Endothelial cell of umbilical vein (primary cell): ENCODE results near the gene MYO5B. TPM values are rescaled to one million over a fixed set of nuclear protein-coding genes. Genes with fewer than 3 reads are reported as not detected.

Experiments used
- BruUV-seq: library from RNA; stranded (reverse); fragments of 400-500 nt; replicated peaks from 2 replicates; lab custom pipeline; 2021; lab: Mats Ljungman, UMichigan
- CTCF ChIA-PET: fragments of 300-600, 350-600 bp; sonication (Branson Sonifier 250); formaldehyde crosslinking; loops from one replicate; lab custom pipeline; 2021; ENCODE audit warnings: antibody characterized with exemption, inconsistent platforms; lab: Charles Lee
- POLR2A ChIA-PET: fragments of 300-600, 350-600 bp; sonication (Branson Sonifier 250); formaldehyde crosslinking; loops from one replicate; lab custom pipeline; 2021; ENCODE audit warnings: antibody characterized with exemption, inconsistent platforms; lab: Charles Lee
- DNase-seq: peaks from one replicate; pipeline ENCODE4 v3.0.0-alpha.2; 2011; ENCODE audit warnings: low read depth, low spot score
- FAIRE-seq: peaks from 2 replicates; lab custom pipeline; 2011; peaks lifted over from hg19 to GRCh38; lab: Jason Lieb, UNC
- H2AFZ ChIP-seq: 2 replicates; pipeline ENCODE4 v1.6.0; 2012; ENCODE audit warnings: low read depth, low read length, control low read depth, inconsistent platforms
- H3K27ac ChIP-seq: 2 replicates; pipeline ENCODE4 v1.5.1; 2011; ENCODE audit warnings: low read depth, mild to moderate bottlenecking, control low read depth, low read length, moderate library complexity; ENCODE audit not compliant: insufficient read depth
- H3K27me3 ChIP-seq, 2 experiments: 2 replicates each; pipeline versions ENCODE4 v1.6.0 to v1.6.1; 2011; ENCODE audit warnings: low read length in 2 of 2, mixed read lengths in 1 of 2; ENCODE audit not compliant: control insufficient read depth in 2 of 2, insufficient read depth in 2 of 2
- H3K36me3 ChIP-seq, 2 experiments: 2 replicates in 1 of 2; 3 replicates in 1 of 2; pipeline ENCODE4 v1.5.1; 2011; ENCODE audit warnings: low read length in 2 of 2, mild to moderate bottlenecking in 1 of 2, moderate library complexity in 1 of 2; ENCODE audit not compliant: control insufficient read depth in 2 of 2, insufficient read depth in 2 of 2; ENCODE audit errors: extremely low read depth in 1 of 2
- H3K4me1 ChIP-seq: 3 replicates; pipeline ENCODE4 v1.5.1; 2011; ENCODE audit warnings: mild to moderate bottlenecking, low read length; ENCODE audit not compliant: control insufficient read depth, insufficient read depth; ENCODE audit errors: extremely low read depth
- H3K4me2 ChIP-seq: 2 replicates; pipeline ENCODE4 v1.6.1; 2011; ENCODE audit warnings: low read length, control low read depth, mixed read lengths; ENCODE audit not compliant: insufficient read depth
- H3K4me3 ChIP-seq, 3 experiments: fragments of 200-600 bp in 1 of 3; sonication (generic), shearing (Covaris generic) in 1 of 3; replicated peaks in 1 of 3; 2 replicates each; pipeline ENCODE4 v1.5.1; 2011 to 2016; ENCODE audit warnings: control low read depth in 3 of 3, low read length in 3 of 3, mild to moderate bottlenecking in 2 of 3, inconsistent platforms in 1 of 3, low read depth in 1 of 3, moderate library complexity in 1 of 3; ENCODE audit not compliant: insufficient read depth in 1 of 3
- H3K79me2 ChIP-seq: 2 replicates; pipeline ENCODE4 v1.6.0; 2012; ENCODE audit warnings: low read length, inconsistent platforms; ENCODE audit not compliant: control insufficient read depth, insufficient read depth
- H3K9ac ChIP-seq: replicated peaks from 2 replicates; pipeline ENCODE3; 2011; ENCODE audit warnings: low read length, control low read depth; ENCODE audit not compliant: insufficient read depth; ENCODE audit errors: extremely low read depth
- H3K9me1 ChIP-seq: replicated peaks from 3 replicates; pipeline ENCODE4 v1.6.0; 2011; ENCODE audit warnings: mild to moderate bottlenecking, low read length; ENCODE audit not compliant: control insufficient read depth, insufficient read depth; ENCODE audit errors: extremely low read depth
- H3K9me3 ChIP-seq: replicated peaks from 2 replicates; pipeline ENCODE4 v1.5.1; 2012; ENCODE audit warnings: low read length, inconsistent platforms; ENCODE audit not compliant: control insufficient read depth, insufficient read depth
- H4K20me1 ChIP-seq: replicated peaks from 2 replicates; pipeline ENCODE3; 2011; ENCODE audit warnings: mild to moderate bottlenecking, low read length; ENCODE audit not compliant: control insufficient read depth, insufficient read depth; ENCODE audit errors: extremely low read depth
- EZH2 ChIP-seq: IDR thresholded peaks from 2 replicates; pipeline ENCODE4 v1.6.1; 2012; ENCODE audit warnings: borderline replicate concordance, low read depth, mild to moderate bottlenecking, moderate library complexity, low read length, inconsistent platforms; ENCODE audit not compliant: severe bottlenecking
- FOS ChIP-seq: IDR thresholded peaks from 2 replicates; pipeline ENCODE4 v1.6.1; 2011; ENCODE audit warnings: mild to moderate bottlenecking, low read length, moderate library complexity, borderline replicate concordance; ENCODE audit not compliant: insufficient read depth
- GATA2 ChIP-seq: IDR thresholded peaks from 2 replicates; pipeline ENCODE4 v1.7.0; 2011; ENCODE audit warnings: low read depth, mild to moderate bottlenecking, moderate library complexity, mixed read lengths, low read length; ENCODE audit not compliant: insufficient read length, insufficient read depth
- JUN ChIP-seq: IDR thresholded peaks from 2 replicates; pipeline ENCODE4 v1.6.1; 2011; ENCODE audit warnings: borderline replicate concordance, low read depth; ENCODE audit not compliant: insufficient read length, insufficient read depth
- MYC ChIP-seq: IDR thresholded peaks from one replicate; pipeline ENCODE4 v1.6.1; 2011; ENCODE audit warnings: mild to moderate bottlenecking, low read depth, low read length
- POLR2A ChIP-seq: IDR thresholded peaks from 2 replicates; pipeline ENCODE4 v1.6.1; 2012; ENCODE audit warnings: low read depth, mild to moderate bottlenecking, control low read depth, low read length
- POLR2AphosphoS5 ChIP-seq: IDR thresholded peaks from 2 replicates; pipeline ENCODE4 v1.6.1; 2012; ENCODE audit warnings: low read depth, mild to moderate bottlenecking, control low read depth, low read length, moderate library complexity; ENCODE audit not compliant: insufficient read depth
- dilution Hi-C: fragments of 300-500 bp; cut with MboI; formaldehyde crosslinking; loops from one replicate; pipeline ENCODE4 v1.15.0; 2019; ENCODE audit warnings: low sequenced_read_pairs; ENCODE audit not compliant: extremely low pct_ligation_motif_present
- intact Hi-C: fragments of 100-400 bp; cut with micrococcal nuclease; formaldehyde crosslinking; loops from one replicate; pipeline ENCODE4 v1.10.0; 2022
- polyA plus RNA-seq, 4 experiments: library from polyadenylated mRNA; depleted of rRNA in 3 of 4; stranded (reverse) in 3 of 4; unstranded in 1 of 4; fragments of >200 nt; gene quantifications; 2 replicates each; pipeline versions ENCODE4 v1.2.1 to v1.2.3, GENCODE V29; 2011 to 2012; ENCODE audit warnings: missing spikeins in 1 of 4
- total RNA-seq: library from RNA; stranded (reverse); gene quantifications from 2 replicates; pipeline ENCODE4 v1.2.3, GENCODE V29; 2021
- TF ChIP-seq, protein P1 (sequence below): IDR thresholded peaks from 2 replicates; pipeline ENCODE4 v1.6.1; 2011; ENCODE audit not compliant: insufficient read depth, insufficient read length
- TF ChIP-seq, protein P2 (sequence below), 2 donors: IDR thresholded peaks; 1 replicate in 1 of 2; 2 replicates in 1 of 2; pipeline ENCODE4 v1.5.1; 2011; ENCODE audit warnings: low read length in 2 of 2, mild to moderate bottlenecking in 2 of 2, moderate library complexity in 2 of 2, control low read depth in 1 of 2, inconsistent platforms in 1 of 2, low read depth in 1 of 2; ENCODE audit not compliant: insufficient read depth in 1 of 2; ENCODE audit errors: extremely low read depth in 1 of 2

The MYO5B gene
- total and polyA plus RNA-seq, 2 donors (not counting 3 experiments of a cell fraction or from before 2014, with no cell fraction given): 0.54 to 1.1 TPM

- Histone ChIP-seq H3K4me2 (no peak overlapping the region), H3K27me3 (peaks cover 0 to 2% of the 10 kb centered on the region in 2 experiments), H3K36me3 (no peaks in the 10 kb centered on the region), H3K27ac (no peak overlapping the region), H2AFZ (no peak overlapping the region), H4K20me1 (no peaks in the 10 kb centered on the region), H3K9ac (no peak overlapping the region), H3K9me3 (no peaks in the 10 kb centered on the region), H3K4me3 (no peak overlapping the region), H3K79me2 (no peaks in the 10 kb centered on the region), H3K9me1 (no peaks in the 10 kb centered on the region), H3K4me1 (no peaks in the 10 kb centered on the region)
- ChIA-PET POLR2A (no interaction called here), CTCF (no interaction called here)
- no peak for DNase-seq
- no peak for TF ChIP-seq GATA2
- TF ChIP-seq POLR2A: no peak
- TF ChIP-seq JUN: no peak
- TF ChIP-seq, protein P1, sequence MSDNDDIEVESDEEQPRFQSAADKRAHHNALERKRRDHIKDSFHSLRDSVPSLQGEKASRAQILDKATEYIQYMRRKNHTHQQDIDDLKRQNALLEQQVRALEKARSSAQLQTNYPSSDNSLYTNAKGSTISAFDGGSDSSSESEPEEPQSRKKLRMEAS: no peak
- TF ChIP-seq, protein P2, sequence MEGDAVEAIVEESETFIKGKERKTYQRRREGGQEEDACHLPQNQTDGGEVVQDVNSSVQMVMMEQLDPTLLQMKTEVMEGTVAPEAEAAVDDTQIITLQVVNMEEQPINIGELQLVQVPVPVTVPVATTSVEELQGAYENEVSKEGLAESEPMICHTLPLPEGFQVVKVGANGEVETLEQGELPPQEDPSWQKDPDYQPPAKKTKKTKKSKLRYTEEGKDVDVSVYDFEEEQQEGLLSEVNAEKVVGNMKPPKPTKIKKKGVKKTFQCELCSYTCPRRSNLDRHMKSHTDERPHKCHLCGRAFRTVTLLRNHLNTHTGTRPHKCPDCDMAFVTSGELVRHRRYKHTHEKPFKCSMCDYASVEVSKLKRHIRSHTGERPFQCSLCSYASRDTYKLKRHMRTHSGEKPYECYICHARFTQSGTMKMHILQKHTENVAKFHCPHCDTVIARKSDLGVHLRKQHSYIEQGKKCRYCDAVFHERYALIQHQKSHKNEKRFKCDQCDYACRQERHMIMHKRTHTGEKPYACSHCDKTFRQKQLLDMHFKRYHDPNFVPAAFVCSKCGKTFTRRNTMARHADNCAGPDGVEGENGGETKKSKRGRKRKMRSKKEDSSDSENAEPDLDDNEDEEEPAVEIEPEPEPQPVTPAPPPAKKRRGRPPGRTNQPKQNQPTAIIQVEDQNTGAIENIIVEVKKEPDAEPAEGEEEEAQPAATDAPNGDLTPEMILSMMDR (IDR thresholded peaks at IDR 0.05; ENCODE audit: extremely low read depth in 1 of 2, insufficient read depth in 1 of 2, low read depth in 1 of 2, low read length in 2 of 2): no peak
- TF ChIP-seq EZH2: no peak
- no peak for TF ChIP-seq FOS
- no peak for TF ChIP-seq POLR2AphosphoS5
- TF ChIP-seq MYC: no peak
- dilution Hi-C loops (no loop called here), intact Hi-C loops (no loop called here)
- no peak for FAIRE-seq
- BruUV-seq: no TSS peak
Measured at GRCh38 chr18:49968644-49969309, 226.2 kb downstream of the MYO5B start.
